NCI-H526 treated with DMSO at 0.1 percent for 48 hours (cell line): ENCODE results near the gene NEURL1.
"Not testable (repeated sequence)": the region's sequence is repeated elsewhere in the genome, so short reads cannot be mapped to it uniquely, and the experiment has no call there.

Source experiments
- DNase-seq: peaks from one replicate; lab custom pipeline; 2025; lab: John Stamatoyannopoulos, UW

Gene NEURL1

GRCh38 chr10:103627111-103627892, 133.8 kb downstream of the NEURL1 start:
- no peak for DNase-seq

DNA sequence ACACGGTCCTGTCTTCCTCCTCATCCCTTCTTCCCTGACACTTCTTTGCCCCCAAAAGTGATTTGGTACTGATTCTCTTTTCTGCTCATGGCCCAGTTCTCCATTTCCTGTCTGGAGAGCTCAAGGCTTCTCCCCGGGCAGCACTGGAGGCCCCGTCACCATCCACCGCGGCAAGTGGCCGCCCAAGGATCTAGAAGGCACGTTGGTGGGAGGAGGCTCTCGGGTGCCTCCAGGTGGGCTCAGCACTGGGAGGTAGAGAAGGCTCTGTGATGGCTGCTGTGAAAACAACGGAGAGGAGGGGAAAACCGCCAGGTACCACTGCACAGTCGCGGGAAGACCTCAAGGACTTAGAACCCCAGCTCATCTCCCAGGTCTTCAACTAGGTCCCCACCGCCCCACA, 134.4 kb downstream of the NEURL1 start:
- DNase-seq: no peak

DNA sequence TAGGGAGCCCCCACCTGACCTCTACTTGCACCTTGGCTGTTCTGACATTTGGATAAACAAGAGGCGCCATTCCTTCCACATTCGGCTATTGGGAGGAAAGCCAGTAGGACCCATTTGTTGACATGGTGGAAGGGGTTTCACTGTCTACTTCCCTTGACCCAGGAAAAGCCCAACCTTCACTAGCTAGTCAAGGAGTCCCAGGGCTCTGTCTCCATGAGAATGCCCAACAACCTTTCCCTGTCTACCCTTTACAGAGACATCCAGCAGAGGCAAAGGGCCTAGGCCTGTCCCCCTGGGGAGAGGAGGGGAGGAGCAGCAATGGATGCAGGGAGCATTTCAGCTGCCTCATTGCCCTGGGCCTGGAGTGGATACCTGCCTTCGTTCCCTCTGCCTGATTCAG, 136.1 kb downstream of the NEURL1 start:
- DNase-seq: no peak

DNA sequence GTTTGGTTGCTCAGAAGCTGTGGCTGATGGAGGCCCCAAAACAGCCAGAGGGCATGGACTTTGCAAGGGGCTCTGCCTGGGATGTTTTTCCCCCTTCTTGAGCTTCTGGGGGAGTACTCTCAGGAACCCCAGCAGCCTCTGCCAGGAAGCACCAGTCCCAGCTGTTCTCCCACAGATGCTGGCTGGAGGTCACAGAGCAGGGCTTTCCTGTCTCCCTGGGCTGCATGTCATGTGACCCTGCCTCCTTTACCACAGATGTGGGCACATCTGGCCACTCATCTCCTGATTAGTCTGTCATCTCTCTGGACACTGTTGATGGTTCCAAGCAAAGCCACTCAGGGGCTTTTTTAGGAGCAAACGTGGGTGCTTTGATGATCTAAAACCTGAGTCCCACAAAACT, 136.7 kb downstream of the NEURL1 start:
- no peak for DNase-seq

GRCh38 chr10:103632247-103632642, 138.7 kb downstream of the NEURL1 start:
- DNase-seq: no peak

DNA sequence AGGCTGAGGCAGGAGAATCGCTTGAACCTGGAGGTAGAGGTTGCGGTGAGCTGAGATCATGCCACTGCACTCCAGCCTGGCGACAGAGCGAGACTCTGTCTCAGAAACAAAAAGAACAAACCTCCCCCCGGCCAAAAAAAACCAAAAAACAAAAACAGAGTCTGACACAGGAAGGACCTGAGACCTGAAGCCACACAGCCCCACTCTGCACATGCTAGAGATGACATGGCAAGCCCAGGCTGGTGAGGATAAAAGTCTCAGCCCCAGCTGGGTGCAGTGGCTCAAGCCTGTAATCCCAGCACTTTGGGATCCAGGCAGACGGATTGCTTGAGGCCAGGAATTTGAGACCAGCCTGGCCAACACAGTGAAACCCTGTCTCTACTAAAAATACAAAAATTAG, 139.4 kb downstream of the NEURL1 start:
- DNase-seq: not testable (repeated sequence)

GRCh38 chr10:103633846-103634245, 140.3 kb downstream of the NEURL1 start:
- no peak for DNase-seq

DNA sequence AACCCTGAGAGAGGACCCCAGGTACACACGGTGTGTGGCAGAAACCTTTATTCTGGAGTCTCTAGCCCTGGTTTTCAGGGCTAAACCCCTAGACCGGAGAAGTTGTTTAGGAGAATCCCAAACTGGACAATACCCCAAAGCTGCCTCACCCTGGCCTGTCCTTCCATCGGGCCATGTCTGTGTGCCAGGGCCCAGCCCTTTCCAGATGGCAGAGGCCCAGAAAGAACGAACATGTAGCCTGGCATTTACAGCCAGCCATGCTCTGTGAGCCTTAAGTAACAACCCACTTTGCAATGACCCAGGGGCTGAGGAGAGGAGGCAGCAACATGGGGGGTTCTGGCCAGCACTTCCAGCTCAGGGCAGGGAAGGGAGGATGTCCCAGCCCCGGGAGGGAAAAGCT, 142.1 kb downstream of the NEURL1 start:
- no peak for DNase-seq

DNA sequence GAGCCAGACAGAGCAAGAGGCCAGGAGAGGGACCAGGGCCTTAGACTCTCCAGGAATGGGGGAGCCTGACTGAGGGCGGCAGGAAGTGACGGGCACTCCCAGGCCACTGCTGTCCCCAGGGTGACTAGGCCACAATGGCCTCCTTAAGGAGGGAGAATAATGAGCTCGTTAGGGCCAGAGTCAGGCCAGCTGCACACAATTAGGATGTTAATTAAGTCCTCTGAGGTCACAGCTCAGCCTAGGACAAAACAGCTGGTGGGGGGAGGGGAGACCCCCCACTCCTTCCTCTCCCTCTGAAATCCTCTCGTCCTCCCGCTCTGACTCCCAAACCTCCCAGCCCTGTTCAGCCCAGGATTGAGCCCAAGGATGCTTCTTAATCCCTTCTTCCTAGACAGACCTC, 143.0 kb downstream of the NEURL1 start:
- no peak for DNase-seq

GRCh38 chr10:103637011-103637410, 143.5 kb downstream of the NEURL1 start:
- no peak for DNase-seq

DNA sequence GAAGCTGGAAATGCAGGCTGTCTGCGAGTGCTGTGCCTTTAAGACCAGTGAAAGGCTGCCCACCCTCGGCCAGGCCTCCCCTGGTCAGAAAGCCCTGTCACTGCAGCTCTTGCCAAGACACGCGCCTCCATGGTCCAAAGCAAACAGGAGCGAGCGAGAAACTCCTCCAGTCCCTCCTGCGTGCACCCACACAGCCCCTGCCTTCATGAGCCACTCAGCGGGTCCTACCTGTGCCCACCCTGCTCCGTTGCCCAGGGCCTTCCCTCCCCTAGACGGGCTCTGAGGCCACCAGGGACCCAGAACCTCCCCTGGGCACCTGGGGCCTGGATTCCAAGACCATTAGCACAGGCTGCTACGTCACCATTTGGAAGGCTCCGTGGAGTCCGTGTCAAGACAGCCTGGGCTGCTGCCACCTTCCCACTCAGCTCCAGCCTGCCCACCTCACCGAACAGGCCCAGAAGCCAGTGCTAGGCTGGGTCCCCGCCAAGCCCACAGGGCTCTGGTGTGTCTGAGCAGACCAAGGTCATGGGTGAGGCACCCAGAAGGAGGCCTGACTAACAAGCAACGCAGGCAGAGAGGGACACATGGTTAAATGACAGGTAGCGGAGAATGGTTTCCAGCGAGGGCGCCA, 144.5 kb downstream of the NEURL1 start:
- DNase-seq: no peak

DNA sequence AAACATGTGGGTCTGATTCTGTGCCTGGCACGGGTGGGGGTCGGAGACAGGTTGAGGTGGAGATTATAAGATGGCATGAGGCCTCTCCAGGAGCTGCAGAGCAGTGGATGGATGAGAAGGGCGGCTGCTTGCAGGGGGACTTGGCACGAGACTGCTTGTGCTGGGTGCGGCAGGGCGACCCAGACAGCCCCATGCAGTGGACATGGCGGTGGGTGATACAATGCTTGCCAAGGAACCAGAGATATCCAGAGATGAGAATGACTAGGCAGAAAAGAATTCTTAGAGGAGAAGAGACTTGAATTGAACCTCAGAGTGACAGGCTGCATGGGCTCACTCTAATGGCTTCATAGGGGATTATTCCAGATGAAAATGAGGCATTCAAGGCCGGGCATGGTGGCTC, 145.4 kb downstream of the NEURL1 start:
- DNase-seq: no peak

DNA sequence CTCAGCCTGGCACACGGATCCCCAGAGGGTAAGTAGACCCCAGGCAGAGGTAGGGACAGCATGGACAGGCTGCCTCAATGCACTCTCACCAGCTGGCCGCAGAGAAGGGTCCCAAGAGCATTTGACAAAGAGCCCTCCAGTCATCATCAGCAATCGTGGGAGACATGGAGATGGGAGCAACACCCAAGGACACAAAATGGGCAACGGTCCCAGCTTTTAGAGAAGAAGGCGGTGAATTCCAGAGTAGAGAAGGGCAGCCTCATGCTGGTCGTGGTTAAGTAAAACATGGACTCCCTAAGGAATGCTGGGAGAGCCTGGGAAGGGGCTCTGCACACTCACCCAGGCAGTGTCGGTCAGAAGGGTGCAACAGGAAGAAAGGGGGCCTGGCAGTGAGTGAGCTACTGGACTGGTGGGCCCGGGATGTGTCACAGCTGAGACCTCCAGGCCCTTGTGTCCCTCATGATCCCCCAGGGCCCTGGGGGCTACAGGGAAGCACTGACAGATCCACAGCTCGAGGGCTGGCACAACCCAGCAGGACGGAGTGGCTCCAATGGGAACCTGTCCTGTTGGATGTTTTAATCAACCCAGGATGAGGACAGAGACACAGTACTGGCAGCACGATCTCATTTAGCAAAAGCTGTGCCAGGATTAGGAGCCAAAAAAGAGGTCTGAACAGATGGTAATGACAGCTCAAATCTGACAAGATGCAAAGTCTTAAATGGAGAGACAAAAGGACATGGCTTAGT, 147.1 kb downstream of the NEURL1 start:
- DNase-seq: no peak

GRCh38 chr10:103641326-103641725, 147.8 kb downstream of the NEURL1 start:
- no peak for DNase-seq
